Erythroblast (primary cell): ENCODE measurements around the gene CELF4.

Experiments used
- GATA1 ChIP-seq: IDR thresholded peaks from 2 replicates; pipeline ENCODE4 v1.6.1; 2011; ENCODE audit warnings: low read depth, mild to moderate bottlenecking, control low read depth, low read length, moderate library complexity
- POLR2A ChIP-seq: IDR thresholded peaks from 2 replicates; pipeline ENCODE4 v1.6.1; 2011; ENCODE audit warnings: mild to moderate bottlenecking, low read length

DNA sequence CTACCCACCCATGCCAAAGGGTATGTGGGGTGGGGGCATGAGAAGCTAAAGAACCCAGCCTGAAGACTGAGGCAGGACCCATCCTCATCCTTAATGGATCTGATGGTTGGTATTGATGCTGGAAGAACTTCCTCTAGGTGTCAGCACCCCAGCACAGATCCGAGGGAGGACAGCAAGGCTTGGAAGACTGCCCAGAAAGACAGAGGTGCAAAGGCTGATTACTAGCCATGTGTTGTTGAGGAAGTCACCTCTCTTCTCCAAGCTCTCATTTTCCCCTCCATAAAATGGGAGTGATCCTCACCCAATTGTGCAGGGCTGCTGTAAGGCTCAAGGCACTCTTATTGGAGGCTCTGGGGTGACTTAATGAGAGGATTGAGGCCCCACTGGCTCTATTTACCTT lies 256.5 kb downstream of the CELF4 start:
- TF ChIP-seq POLR2A (no peak), GATA1 (no peak)
